Measurements from ENCODE around the gene RSRC1. TPM values are rescaled to one million over a fixed set of nuclear protein-coding genes. Genes with fewer than 3 reads are reported as not detected.
"Not testable (repeated sequence)": the region's sequence is repeated elsewhere in the genome, so short reads cannot be mapped to it uniquely, and the experiment has no call there.

The RSRC1 gene
- total RNA-seq, 4 donors from 2014 or later, result 23.5 to 31.8 (median 26.6) TPM

DNA sequence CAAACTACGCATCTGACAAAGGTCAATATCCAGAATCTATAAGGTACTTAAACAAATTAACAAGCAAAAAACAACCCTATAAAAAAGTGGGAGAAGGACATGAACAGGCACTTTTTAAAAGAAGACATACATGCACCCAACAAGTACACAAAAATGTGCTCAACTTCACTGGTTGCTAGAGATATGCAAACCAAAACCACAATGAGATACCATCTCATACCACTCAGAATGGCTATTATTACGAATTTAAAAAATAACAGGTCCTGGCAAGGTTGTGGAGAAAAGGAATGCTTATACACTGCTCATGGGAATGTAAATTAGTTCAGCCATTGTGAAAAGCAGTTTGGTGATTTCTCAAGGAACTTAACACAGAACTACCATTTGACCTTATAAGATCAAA, 285.5 kb downstream of the RSRC1 start:
- no peak for DNase-seq (ENCODE audit: low spot score in 2 of 2)
- TF ChIP-seq POLR2A (IDR thresholded peaks at IDR 0.05), result no peak
- TF ChIP-seq, protein P1, sequence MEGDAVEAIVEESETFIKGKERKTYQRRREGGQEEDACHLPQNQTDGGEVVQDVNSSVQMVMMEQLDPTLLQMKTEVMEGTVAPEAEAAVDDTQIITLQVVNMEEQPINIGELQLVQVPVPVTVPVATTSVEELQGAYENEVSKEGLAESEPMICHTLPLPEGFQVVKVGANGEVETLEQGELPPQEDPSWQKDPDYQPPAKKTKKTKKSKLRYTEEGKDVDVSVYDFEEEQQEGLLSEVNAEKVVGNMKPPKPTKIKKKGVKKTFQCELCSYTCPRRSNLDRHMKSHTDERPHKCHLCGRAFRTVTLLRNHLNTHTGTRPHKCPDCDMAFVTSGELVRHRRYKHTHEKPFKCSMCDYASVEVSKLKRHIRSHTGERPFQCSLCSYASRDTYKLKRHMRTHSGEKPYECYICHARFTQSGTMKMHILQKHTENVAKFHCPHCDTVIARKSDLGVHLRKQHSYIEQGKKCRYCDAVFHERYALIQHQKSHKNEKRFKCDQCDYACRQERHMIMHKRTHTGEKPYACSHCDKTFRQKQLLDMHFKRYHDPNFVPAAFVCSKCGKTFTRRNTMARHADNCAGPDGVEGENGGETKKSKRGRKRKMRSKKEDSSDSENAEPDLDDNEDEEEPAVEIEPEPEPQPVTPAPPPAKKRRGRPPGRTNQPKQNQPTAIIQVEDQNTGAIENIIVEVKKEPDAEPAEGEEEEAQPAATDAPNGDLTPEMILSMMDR (IDR thresholded peaks at IDR 0.05), result no peak
- 90 to 96% methylated on average over 2 of the region's 2 CpGs for WGBS, 2 donors
- no peak overlapping the region for H3K4me3 ChIP-seq (ENCODE audit: low read depth, poor library complexity, severe bottlenecking)
- intact Hi-C loops (cut with DNase I; ENCODE audit: low total_unique reads), result no loop called here

DNA sequence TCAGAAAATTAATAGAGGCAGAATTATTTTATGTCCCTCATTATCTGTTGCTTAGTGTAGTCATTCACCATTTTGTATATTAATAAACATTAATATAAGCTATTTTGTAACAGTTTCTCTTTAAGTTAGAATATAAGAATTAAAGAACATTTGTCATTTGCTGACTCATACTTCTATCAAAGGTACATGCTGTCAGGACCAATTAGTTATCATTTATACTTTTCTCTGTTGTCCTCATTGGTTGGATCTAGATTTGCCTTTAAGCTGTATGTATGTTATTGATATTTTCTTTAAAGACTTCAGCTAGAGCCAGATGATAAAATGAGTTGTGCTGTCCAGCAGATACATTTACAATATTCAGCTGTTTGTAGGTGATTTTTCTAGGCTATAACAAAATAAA, 292.7 kb downstream of the RSRC1 start:
- DNase-seq (ENCODE audit: low spot score in 2 of 2), result no peak
- no peak overlapping the region for H3K4me3 ChIP-seq (ENCODE audit: low read depth, poor library complexity, severe bottlenecking)
- TF ChIP-seq POLR2A (IDR thresholded peaks at IDR 0.05), result no peak
- TF ChIP-seq, protein P1 (IDR thresholded peaks at IDR 0.05), result no peak
- intact Hi-C loops (cut with DNase I; ENCODE audit: low total_unique reads), result no loop called here

DNA sequence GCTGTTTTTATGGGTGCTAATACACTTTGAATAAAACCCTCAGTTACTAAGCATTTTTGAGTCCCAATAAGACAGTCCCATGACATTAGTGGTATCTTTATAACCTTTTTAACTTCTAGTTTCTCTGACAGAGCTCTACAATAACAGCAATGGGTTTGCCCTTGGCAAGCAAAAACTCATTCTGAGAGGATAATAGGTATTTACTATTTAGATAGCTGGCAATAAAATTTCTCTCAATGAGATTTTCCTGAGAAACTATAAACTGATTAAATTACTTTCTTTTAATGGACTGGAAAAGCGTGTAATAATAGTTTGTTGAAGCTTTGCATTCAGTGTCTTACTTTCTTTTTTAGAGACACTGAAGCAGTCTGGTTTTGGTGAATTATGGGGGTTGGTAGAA, 293.1 kb downstream of the RSRC1 start:
- intact Hi-C loops (cut with DNase I; ENCODE audit: low total_unique reads), result no loop called here
- no peak overlapping the region for H3K4me3 ChIP-seq (ENCODE audit: low read depth, poor library complexity, severe bottlenecking)
- 90 to 94% methylated on average over 1 of the region's 1 CpG for WGBS, 2 donors
- no peak for DNase-seq (ENCODE audit: low spot score in 2 of 2)
- TF ChIP-seq POLR2A (IDR thresholded peaks at IDR 0.05), result no peak

DNA sequence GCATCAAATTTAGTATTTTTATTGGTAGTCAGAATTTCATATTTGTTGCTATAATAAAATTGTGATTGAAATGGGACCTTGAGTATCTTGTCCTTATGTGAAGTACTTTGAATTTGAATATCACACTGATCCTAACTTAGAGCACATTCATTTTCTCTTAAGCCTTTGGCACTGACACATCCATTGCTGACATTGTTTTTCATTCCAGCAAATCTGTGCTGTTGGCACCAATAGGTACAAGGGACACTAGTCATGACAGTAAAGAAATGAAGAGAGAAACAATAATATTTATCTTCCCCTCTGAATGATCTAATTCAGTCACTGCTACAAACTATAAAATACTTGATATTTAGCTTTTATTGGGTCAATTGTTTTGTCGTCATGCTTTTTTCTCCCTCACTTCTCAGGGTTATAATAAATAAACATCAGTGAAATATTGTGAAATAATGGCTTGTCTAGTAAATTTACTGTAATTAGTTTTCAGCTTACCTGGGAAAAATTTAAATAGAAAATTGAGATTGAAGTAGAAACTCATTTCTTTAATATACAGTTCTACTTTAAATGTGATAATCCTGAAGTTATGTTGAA, 294.3 kb downstream of the RSRC1 start:
- no peak overlapping the region for H3K4me3 ChIP-seq (ENCODE audit: low read depth, poor library complexity, severe bottlenecking)
- TF ChIP-seq, protein P1 (IDR thresholded peaks at IDR 0.05), result no peak
- 75 to 82% methylated on average over 1 of the region's 1 CpG for WGBS, 2 donors
- intact Hi-C loops (cut with DNase I; ENCODE audit: low total_unique reads), result no loop called here
- no peak for DNase-seq (ENCODE audit: low spot score in 2 of 2)

DNA sequence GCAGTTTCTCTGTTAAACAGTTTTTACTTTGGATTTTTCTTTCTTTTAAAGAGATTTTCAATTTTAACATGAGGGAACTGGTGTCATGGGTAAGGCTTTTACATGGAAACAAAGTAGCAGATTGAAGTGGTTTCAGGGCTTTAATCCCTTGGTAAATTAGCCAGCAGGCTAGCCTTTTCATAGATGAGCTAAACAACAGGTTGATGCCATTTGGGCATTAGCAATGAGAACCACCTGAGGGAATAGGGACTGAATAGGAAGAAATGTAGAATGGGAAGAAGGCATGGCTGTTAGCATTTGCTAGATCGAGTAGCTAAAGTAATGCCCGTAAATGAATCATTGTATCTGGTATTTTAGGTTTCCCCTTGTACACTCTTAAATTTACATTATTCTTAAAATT, 295.6 kb downstream of the RSRC1 start:
- intact Hi-C loops (cut with DNase I; ENCODE audit: low total_unique reads), result no loop called here
- no peak for DNase-seq (ENCODE audit: low spot score in 2 of 2)
- 92 to 94% methylated on average over 2 of the region's 2 CpGs for WGBS, 2 donors
- TF ChIP-seq POLR2A (IDR thresholded peaks at IDR 0.05), result no peak
- TF ChIP-seq, protein P1 (IDR thresholded peaks at IDR 0.05), result no peak
- H3K4me3 ChIP-seq (ENCODE audit: low read depth, poor library complexity, severe bottlenecking), result no peak overlapping the region

DNA sequence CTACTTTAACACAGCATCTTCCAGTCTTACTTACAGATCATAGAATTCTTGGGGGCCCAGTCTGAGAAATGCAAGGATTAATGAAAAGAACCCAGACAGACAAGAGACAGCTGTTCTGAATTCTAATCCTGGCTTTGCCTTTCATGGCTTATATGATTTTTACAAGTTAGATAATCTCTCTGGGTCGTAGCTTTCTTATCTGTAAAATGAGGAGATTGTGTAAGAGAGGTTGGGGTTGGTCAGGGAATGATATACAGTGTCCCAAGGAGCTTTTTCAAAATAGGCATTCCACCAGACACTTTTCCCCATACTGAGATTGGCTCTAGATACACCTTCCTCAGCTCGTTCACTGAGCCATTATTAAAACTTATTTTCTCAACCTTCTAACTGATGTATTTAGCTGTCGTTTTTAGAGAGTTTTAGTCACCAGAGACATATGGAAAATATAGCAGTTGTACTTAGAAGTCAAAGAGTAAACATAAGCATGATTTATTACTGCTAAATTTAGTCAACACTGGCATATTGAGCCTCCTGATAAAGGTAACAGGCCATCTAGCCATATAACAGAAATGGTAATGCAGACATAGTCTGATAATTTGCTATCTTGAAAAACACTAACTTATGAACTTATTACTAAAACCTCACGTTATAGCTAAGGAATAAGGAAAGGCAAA, 298.1 kb downstream of the RSRC1 start:
- WGBS, 2 donors, result 68 to 73% methylated on average over 4 of the region's 4 CpGs
- no peak overlapping the region for H3K4me3 ChIP-seq (ENCODE audit: low read depth, poor library complexity, severe bottlenecking)
- intact Hi-C loops (cut with DNase I; ENCODE audit: low total_unique reads), result no loop called here
- no peak for DNase-seq (ENCODE audit: low spot score in 2 of 2)
- TF ChIP-seq POLR2A (IDR thresholded peaks at IDR 0.05), result no peak
- TF ChIP-seq, protein P1 (IDR thresholded peaks at IDR 0.05), result no peak

DNA sequence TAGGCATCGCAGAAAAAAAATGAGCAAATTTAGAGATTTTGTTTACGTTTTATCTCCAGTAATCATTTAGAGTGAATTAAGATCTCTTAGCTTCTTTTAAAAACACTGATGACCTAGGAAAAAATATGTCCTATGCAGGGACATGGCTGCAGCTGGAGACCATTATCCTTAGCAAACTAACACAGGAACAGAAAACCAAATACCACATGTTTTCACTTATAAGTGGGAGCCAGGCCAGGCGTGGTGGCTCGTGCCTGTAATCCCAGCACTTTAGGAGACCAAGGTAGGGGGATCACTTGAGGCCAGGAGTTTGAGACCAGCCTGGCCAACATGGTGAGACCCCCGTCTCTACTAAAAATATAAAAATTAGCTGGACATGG, 298.6 kb downstream of the RSRC1 start:
- whole genome bisulfite sequencing, 2 donors, result 59 to 65% methylated on average over 5 of the region's 5 CpGs
- DNase-seq (ENCODE audit: low spot score in 2 of 2); H3K4me3 ChIP-seq (ENCODE audit: low read depth, poor library complexity, severe bottlenecking); intact Hi-C loops (cut with DNase I; ENCODE audit: low total_unique reads): not testable (repeated sequence)
